GM18907 (cell line): Measurements from ENCODE around the gene DAPK2.
"Not testable (repeated sequence)": the region's sequence is repeated elsewhere in the genome, so short reads cannot be mapped to it uniquely, and the experiment has no call there.

ENCODE experiments used
- ATAC-seq: cut with Tn5 transposase; IDR thresholded peaks from one replicate; pipeline ENCODE4 v1.9.1; 2021; ENCODE audit warnings: mild to moderate bottlenecking, moderate library complexity; ENCODE audit not compliant: unreplicated experiment

Gene DAPK2

DNA sequence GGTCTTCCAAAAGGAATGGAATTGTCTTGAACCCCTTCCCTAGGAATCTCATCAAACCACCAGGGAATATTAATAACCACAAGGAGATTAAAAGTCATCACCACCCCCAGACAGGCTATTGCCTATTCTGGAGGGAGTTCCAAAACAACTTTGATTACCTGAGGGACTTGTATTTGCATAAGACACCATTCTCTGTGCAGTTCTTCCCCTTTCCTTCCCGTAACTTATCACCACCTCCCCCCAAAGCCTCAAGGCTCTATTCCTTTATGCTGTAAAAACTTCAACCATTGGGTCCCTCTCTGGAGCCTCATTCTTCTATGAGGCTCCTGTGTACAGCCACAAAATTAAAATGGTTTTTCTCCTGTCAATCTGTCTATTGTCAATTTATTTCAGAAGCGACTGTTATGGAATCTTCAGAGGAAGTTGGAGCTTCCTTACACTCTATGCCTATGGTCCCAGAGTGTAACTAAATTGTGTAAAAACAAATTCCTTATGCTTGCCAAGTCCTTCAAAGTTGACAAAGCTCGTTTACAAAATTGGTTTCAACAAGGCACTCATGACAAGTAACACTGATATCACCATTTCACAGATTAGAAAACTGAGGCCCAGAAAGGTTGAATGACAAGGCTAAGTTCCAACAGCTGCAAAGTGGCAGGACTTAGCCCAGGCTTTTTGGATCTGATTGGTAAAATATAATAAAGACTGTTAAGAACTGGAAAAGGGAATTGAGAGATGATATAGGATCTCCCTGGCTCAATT lies 144.2 kb downstream of the DAPK2 start:
- no peak for ATAC-seq

DNA sequence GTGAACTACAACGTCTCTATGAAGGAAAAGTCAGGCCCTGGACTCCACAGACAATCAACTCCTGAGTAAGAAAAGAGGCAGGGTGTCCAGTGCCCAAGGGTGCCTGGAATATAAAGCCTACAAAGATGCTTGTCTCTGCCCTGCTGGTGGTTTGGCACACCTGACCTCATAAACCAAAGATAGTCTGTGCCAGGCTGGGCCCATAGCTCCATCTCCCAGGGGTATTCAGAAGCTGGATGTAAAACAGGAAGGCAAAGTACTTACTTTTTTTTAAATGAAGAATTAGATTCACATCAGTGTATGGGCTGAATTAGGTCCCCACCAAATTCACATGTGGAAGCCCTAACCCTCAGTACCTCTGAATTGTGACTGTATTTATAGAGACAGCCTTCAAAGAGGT lies 146.0 kb downstream of the DAPK2 start:
- no peak for ATAC-seq

DNA sequence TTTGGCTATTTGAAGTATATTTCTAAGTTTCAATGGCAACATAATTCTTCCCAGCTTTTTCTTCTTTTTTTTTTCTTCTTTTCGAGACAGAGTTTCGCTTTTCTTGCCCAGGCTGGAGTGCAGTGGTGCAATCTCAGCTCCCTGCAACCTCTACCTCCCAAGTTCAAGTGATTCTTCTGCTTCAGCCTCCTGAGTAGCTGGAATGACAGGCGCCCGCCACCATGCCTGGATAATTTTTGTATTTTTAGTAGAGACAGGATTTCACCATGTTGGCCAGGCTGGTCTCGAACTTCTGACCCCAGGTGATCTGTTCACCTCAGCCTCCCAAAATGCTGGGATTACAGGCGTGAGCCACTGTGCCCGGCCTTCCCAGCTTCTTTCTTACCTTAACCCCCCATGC lies 146.7 kb downstream of the DAPK2 start:
- not testable (repeated sequence) for ATAC-seq

DNA sequence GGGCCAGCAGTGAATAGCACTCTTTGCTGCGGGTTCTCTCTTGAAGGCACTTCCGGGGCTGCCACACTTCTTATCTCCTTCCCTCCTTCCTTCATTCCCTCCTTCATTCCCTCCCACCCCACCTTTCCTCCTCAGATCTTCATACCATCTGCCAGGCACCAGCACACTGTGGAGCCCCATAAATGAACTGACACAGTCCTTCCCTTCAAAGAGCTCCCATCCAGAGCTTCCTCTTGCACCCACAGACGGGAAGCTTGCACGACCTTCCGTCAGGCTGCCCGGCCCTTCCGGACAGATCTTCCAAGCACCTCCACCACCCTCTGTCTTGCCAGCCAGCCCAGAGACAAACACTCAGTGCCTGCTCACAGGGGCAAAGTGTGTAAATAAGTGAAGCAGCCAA lies 147.1 kb downstream of the DAPK2 start:
- ATAC-seq: no peak

DNA sequence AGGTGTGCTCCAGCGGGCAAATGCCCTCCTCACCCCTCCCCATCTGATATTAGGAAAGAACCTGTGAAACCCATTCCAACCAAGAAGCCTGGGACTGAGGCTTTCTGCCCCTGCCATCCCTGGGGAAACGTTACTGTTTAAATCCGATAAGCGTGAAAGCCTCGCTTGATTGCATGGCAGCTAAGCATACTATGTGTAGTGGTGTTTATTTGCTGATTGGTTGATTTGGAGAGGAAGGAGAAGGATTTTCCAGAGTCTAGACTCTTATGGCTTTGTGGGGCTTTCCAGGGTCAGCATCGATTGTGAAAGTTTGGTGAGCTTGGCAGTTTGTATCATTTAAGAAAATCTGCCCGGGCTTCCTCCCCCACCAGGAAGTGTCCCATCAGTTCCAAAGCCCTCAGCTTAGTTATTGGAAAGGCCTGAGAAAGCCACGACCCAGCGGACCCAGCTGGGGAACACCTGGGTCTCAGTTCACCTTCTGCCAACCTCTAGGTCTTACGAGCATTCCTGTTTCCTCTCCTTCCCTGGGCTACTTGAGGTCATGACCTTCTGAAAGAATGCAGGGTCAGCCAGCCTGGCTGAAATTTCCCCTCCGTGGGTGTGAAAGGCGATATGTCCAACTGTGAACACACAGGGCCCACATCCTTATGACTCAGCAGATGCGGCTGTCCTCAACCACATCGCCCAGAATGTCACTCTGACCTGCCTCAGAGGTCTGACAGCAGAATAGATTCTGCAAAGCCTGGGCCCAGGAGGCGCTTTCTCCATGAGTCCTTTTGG lies 149.8 kb downstream of the DAPK2 start:
- peak; percentile 65 for ATAC-seq

DNA sequence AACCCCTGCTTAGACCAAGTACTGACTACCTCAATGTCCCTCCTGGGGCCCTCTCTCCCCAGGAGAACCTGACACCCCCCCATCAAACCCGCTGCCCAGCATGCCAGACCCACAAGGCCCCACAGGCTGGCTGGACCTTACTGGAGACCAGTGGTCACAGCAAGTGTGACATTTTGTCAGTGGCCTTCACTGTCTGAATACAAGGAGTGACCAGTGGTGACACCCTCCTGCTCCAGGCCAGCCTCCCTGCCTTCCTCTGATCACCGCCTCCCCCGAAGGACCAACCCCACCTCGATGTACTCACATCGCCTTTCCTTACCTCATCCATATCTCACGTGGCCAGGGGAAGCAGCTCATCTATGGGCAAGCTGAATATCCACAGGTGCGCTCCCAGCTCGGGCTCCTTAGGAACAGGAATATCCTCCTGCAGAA lies 150.5 kb downstream of the DAPK2 start:
- ATAC-seq: no peak

DNA sequence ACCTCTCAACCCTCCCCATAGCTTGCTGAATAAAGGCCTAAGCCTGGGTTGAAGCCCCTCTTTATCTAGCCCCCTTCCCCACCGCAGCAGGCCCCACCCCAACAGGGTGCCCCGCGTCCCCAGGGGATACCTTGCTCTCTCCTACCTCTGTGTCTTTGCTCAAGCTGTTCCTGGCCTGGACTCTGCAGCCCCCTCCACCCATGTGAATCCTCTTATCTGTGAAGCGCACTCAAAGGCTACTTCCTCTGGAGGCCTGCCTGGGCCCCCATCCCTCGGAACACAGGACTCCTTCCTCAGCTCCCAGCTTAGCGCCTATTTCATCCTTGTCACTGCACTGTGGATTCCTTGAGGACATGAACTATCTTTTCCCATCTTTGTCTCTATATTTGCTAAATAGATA lies 151.1 kb downstream of the DAPK2 start:
- no peak for ATAC-seq

DNA sequence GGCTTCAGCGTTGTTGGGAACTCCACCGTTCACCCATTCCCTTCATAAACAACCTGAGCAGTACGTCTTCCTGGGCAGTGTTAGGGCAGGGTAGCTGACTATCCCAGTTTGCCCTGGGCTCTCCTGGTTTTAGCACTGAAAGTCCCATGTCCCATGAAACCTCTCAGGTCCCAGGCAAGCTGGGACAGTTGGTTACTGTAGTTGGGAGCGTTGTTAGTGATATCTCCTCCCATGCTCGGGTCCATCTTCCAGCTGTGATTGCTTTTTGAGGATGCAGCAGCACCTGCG lies 151.7 kb downstream of the DAPK2 start:
- ATAC-seq: no peak

DNA sequence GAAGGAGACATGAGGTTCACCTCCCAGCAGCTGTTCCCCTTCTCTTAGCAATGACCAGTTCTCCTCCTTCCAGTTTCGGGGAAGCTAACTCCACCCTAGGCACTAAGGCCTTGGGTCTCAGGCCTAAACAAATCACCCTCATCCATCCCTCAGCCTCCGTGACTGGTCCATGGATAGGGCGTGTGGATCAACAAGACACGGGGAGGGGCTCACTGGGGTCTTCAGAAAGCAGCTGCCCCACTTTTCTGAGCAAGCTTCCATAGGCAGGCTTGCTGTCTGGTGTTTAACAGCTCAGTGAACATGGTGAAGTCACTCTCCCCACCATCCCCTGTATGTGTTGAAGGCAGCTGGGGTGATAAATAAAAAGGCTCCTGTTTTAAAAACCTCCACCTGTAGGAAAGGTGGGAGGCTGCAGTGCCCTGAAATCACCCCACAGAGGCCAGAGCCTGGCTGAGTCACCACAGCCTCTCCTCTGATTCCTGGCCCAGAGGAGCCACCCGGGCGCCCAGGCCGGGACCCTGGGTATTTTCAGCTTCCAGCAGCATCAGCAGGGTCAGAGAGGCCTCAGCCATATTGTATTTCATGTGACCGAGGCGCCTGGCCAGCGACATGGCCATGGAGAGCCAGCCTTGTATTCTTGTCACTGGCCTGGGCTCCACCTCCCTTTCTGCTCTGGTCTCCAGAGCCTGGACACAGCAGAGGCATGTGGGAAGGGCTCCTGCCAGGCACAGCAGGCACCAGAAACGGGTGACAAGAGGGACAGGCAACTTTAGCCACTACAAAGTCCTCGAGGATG lies 152.2 kb downstream of the DAPK2 start:
- ATAC-seq: no peak

DNA sequence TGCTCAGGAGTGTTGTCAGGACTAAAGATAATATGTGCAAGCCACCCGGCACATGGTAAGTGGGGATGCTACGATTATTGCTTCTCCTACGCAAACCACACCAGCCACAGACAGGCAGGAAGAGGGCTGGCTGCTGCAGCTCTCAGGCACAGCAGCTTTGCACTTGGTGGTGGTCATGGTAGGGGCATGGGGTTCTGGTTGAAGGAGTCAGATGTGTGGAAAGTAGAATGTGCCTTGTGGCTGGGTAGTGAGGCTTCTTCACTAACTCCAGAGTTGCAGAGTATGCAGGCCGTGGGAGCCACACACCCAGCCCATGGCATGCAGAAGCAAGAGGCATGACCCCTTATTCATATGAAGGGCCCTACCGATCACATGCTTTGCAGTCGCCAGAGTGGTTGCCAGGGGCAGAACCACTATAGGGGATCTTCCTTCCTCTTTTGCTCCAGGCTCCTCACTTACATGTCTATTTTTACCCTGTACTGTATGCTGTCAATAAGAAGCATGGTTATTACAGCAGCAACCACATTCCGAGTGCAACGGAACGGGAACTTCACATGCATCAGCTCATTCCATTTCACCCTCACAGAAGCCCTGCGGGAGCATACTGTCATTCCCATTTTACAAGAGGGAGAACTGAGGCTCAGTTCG lies 153.4 kb downstream of the DAPK2 start:
- ATAC-seq: no peak

DNA sequence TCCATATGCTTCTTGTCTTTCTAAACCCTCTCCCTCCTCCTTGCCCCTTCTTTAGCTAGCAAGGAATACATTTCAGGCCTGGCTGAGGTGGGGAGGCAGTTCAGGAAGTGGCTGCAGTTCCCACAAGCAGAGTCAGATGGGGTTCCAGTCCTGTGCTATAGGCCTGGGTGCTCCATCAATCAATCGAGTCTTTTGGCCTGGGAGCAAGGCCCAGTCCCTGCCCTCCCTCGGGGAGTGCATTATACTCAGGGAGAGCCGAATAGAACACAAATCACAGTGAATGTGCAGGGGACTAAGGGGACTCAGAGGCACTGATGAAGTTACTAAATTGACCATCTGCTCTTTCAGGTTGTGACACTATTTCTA lies 154.5 kb downstream of the DAPK2 start:
- ATAC-seq: no peak

DNA sequence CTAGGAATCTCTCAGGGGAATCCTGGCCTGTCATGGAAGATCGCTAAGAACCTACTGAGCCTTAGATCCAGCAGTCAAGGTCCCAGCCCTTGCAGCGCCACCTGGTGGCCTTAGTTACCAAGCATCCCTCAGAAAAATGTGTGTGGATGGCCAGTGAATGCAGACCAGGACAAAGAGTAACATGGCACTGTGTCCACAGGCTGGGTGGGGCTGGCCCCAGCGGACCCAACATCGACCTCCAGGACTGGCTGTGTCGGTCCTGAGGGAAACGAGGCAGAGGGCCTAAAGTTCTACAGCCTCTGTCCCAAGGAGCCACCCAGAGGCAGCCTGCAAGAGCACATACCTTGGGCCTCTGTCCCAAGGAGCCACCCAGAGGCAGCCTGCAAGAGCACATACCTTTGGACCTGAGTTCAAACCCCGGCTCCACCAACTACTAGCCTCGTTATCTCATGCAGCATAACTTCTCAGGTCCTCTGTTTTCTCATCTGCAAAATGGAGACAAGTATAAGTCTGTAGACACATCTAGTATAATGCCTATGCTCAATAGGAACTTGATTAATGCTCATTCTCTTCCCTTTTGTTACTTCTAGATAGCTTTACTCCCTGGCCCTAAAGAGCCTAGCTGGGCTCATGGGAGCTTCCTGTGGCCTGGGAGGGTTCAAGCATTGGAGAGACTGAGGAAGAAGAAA lies 155.1 kb downstream of the DAPK2 start:
- no peak for ATAC-seq

DNA sequence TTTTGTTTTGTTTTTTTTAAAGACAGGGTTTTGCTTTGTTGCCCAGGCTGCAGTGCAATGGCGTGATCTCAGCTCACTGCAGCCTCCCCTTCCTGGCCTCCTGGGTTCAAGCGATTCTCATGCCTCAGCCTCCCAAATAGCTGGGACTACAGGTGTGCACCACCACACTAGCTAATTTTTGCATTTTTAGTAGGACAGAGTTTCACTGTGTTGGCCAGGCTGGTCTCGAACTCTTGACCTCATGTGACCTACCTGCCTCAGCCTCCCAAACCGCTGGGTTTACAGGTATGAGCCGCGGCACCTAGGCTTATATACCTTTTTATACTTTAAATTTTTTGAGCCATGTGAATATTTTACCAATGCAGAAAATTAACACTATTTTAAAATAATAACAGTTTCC lies 155.7 kb downstream of the DAPK2 start:
- ATAC-seq: no peak

DNA sequence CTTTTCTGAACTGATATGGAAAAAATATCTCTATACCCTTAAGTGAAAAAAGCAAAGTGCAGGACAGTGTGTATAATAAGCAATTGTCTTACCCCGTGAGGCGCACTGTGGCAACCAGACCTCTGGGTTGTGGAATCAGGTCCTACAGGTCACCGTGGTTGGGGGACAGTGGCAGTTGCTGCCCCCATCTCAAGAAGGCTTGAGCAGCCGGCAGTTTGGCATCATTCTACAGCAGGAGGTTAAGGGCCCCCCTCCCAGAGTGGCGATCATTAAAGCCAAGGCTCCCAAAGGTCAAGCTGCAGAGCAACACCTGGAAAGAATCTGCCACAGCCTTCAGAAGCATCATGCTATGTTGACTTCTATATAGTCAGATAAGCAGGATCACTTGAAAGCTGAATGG lies 156.5 kb downstream of the DAPK2 start:
- no peak for ATAC-seq

DNA sequence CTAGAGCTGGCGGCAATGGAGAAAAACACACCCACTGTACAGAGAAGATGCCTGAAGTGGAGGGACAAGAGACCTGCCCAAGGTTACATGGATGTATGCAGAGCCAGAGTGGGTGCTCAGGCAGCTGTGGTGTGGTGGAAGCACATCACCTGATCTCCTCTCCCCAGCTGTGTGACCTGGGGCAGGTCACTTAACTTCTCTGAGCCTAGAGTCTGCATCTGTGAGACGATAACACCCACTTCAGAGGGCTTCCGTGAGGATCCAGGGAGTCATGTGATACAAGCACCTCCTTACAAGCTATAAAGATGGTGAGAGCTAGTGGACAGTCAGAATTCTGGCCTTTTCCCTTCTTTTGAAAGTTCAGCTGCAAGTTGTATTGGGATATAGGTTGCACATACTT lies 157.5 kb downstream of the DAPK2 start:
- ATAC-seq: no peak

DNA sequence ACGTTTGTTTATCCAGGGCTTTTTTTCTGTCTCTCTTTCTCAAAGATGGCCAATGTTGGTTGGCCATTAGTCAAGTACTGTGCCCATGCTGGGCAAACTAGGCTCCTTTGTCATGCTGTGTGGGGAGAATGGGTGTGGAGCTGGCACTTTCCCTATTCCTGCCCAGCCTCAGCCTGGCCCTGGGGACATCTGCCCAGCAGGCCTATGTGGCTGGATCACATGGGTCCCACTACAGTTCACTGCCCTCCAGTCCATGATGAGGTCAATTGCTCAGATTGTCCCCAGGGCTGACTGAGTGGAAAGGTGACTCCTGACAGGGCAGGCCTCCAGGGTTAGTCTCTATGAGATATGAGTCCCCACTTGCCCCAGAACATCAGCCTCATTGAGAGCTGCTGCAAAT lies 158.1 kb downstream of the DAPK2 start:
- ATAC-seq: no peak

DNA sequence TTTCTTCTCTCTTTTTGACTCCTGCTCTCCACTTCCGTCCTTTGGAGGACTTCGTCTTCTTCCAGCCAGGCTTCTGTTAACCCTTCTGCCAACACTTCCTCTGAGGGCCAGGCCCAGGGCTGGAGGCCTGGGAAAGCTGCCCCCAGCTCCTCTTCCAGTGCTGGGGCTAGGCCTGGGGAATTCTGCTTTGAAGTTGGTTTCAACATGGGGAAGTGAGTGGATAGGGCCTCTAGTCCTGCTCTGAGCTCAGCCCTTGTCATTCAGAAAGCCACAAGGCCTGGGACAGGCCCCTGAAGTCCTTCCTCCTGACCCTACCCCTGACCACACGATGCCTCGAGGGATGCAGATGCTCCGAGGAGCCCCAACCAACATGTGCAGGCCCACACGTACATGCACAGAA lies 158.7 kb downstream of the DAPK2 start:
- ATAC-seq: no peak

DNA sequence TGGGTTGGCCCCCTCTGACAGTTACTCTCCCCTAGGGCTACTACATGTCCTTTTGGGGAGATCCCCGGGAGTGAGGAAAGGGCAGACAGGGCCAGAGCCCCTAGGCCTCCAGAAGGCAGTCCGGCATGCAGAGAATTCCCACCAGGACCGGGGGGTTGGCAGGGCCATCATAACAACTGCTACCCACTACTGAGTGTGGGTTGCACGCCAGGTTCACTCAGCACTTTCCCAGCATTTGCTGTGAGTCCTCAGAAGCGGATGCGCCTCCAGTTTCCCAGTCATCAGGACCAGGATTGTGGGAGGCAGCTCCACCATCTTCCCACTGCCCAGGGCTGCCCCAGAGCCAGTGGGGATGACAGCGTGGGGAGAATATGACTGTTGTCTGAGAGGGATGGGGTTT lies 161.3 kb downstream of the DAPK2 start:
- ATAC-seq: no peak

DNA sequence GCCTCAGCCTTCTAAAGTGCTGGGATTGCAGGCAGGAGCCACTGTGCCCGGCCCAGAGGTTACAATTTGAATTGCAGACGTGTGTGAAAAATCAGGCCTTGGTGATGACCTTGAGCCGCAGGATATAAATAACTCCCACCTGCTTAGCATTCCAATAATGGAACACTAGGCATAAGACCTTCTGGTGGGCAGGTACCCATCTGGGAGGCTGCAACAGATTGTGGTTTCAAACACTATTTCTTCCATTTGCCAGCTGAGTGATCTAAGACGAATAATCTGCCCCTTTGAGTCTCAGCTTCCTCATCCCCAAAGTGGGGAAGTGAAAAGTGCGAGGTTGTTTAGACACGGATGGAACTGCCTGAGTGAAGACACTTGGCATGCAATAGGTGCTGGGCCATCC lies 164.9 kb downstream of the DAPK2 start:
- no peak for ATAC-seq

DNA sequence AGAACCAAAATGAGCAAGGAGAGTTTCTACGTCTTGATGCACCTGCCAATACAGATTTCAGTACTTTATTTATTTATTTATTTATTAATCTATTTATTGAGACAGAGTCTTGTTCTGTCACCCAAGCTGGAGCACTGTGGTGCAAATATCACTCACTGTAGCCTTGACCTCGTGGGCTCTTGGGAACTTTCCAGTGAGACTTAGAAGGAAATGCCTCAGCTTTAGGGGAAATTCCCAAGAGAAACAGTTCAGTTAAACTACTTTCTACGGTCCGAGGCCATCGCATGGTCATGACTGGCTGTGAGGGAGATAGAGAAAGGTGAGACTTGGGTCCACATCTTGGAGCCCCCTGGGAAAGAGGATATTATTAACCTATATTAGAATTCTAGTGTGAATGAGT lies 165.5 kb downstream of the DAPK2 start:
- no peak for ATAC-seq

DNA sequence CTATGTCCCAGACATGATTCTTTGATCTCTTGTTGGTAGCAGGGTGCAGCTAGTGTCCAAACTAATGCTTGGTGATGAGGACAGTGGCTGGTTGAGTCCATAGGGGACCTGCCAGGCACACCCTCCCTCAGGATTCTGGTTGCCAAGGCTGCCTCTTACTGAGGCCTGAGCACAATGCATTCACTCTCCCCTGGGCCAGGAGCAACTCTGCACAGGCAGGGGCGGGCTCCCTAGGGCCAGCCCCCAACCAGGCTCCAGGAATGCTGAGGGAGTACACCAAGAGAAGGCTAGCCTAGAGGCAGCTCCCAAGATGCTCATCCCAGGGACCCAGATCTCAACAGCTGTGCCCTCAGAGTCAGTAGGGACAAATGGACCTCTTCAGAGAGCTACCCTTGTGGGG lies 166.3 kb downstream of the DAPK2 start:
- no peak for ATAC-seq
